Measurements from ENCODE around the gene CDH4. TPM values are rescaled to one million over a fixed set of nuclear protein-coding genes. Genes with fewer than 3 reads are reported as not detected.
A peak's percentile ranks its signal among the peaks of the same experiment; 100 is the strongest.

CDH4 gene
- total and polyA plus RNA-seq, 10 donors = 0.30 to 20.1 (median 7.7) TPM

GRCh38 chr20:61517419-61517818, 265.4 kb downstream of the CDH4 start:
- Histone ChIP-seq H3K9me3 (peaks cover 0 to 19% (median 0%) of the 10 kb centered on the region in 8 donors), H3K27ac (no peak overlapping the region), H3K4me1 (no peaks in the 10 kb centered on the region), H3K4me3 (no peak overlapping the region), H3K27me3 (replicated peaks in 1 of 7) (peaks cover 0 to 14% (median 0%) of the 10 kb centered on the region in 7 donors), H3K36me3 (no peaks in the 10 kb centered on the region)
- whole genome bisulfite sequencing, 5 donors = 73 to 87% (median 80%) methylated on average over 9 of the region's 9 CpGs
- TF ChIP-seq POLR2AphosphoS5 (IDR thresholded peaks at IDR 0.05) (no peak), POLR2A (IDR thresholded peaks at IDR 0.05) (no peak), CTCF (IDR thresholded peaks at IDR 0.05 in 8 of 11, conservative IDR thresholded peaks at IDR 0.05 in 3 of 11) (no peak)
- peak; percentile 39 for DNase-seq
- intact Hi-C loops (cut with DNase I; ENCODE audit: low total_unique reads) = no loop called here

DNA sequence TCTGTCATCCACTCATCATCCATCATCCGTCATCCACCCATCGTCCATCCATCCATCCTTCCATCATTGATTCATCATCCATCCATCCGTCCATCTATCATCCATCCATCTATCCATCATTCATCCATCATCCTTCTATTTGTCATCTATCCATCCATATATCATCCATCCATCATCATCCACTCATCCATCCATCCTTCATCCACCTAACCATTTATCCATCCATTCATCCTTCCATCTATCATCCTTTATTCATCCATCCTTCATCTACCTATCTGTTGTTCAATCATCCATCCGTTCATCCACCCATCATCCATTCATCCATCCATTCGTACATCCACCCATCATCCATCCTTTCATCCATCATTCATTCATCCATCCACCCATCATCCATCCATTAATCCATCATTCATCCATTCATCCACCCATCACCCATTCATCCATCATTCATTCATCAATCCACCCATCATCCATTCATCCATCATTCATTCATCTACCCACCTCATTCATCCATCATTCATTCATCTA, 266.4 kb downstream of the CDH4 start:
- TF ChIP-seq POLR2AphosphoS5 (IDR thresholded peaks at IDR 0.05) (no peak), CTCF (IDR thresholded peaks at IDR 0.05 in 8 of 11, conservative IDR thresholded peaks at IDR 0.05 in 3 of 11) (no peak), POLR2A (IDR thresholded peaks at IDR 0.05) (no peak)
- Histone ChIP-seq H3K27me3 (replicated peaks in 1 of 7) (peaks cover 0 to 14% (median 0%) of the 10 kb centered on the region in 7 donors), H3K27ac (no peak overlapping the region), H3K36me3 (no peaks in the 10 kb centered on the region), H3K4me1 (no peaks in the 10 kb centered on the region), H3K9me3 (peaks cover 0 to 19% (median 0%) of the 10 kb centered on the region in 8 donors), H3K4me3 (no peak overlapping the region)
- 85 to 94% (median 91%) methylated on average over 5 of the region's 5 CpGs for WGBS, 5 donors
- intact Hi-C loops (cut with DNase I; ENCODE audit: low total_unique reads) = no loop called here
- no peak for DNase-seq

GRCh38 chr20:61519488-61519887, 267.4 kb downstream of the CDH4 start:
- TF ChIP-seq POLR2AphosphoS5 (IDR thresholded peaks at IDR 0.05) (no peak), CTCF (IDR thresholded peaks at IDR 0.05 in 8 of 11, conservative IDR thresholded peaks at IDR 0.05 in 3 of 11) (no peak)
- H3K36me3 ChIP-seq = no peaks in the 10 kb centered on the region
- no peaks in the 10 kb centered on the region for H3K4me1 ChIP-seq
- H3K27ac ChIP-seq = no peak overlapping the region
- 88 to 93% (median 89%) methylated on average over 12 to 17 of the region's 17 CpGs for WGBS, 5 donors
- peaks cover 0 to 14% (median 0%) of the 10 kb centered on the region in 7 donors for H3K27me3 ChIP-seq (replicated peaks in 1 of 7)
- H3K9me3 ChIP-seq = peaks cover 0 to 19% (median 0%) of the 10 kb centered on the region in 8 donors
- intact Hi-C loops (cut with DNase I; ENCODE audit: low total_unique reads) = no loop called here
- no peak overlapping the region for H3K4me3 ChIP-seq
- DNase-seq = peak; percentile 63

- Histone ChIP-seq H3K27ac (no peak overlapping the region), H3K4me1 (peaks cover 0 to 2% (median 0%) of the 10 kb centered on the region in 6 donors), H3K4me3 (no peak overlapping the region), H3K36me3 (no peaks in the 10 kb centered on the region), H3K9me3 (peaks cover 0 to 23% (median 0%) of the 10 kb centered on the region in 8 donors), H3K27me3 (replicated peaks in 1 of 7) (peaks cover 0 to 15% (median 0%) of the 10 kb centered on the region in 7 donors)
- WGBS, 5 donors = 79 to 88% (median 86%) methylated on average over 11 to 14 of the region's 14 CpGs
- TF ChIP-seq CTCF (IDR thresholded peaks at IDR 0.05 in 8 of 11, conservative IDR thresholded peaks at IDR 0.05 in 3 of 11) (no peak), POLR2AphosphoS5 (IDR thresholded peaks at IDR 0.05) (no peak), POLR2A (IDR thresholded peaks at IDR 0.05) (no peak)
- peak; percentile 30 for DNase-seq
- intact Hi-C loops (cut with DNase I; ENCODE audit: low total_unique reads) = no loop called here
Measured at GRCh38 chr20:61520076-61520892, 268.2 kb downstream of the CDH4 start.
